ENCODE measurements around the gene RBCK1.
"Not testable (repeated sequence)": the region's sequence is repeated elsewhere in the genome, so short reads cannot be mapped to it uniquely, and the experiment has no call there.

The RBCK1 gene

GRCh38 chr20:375265-375889 lies 32.7 kb upstream of the RBCK1 start:
- no peak for FAIRE-seq
- DNase-seq (ENCODE audit: insufficient read length, low spot score), result no peak

GRCh38 chr20:376089-376488 lies 32.0 kb upstream of the RBCK1 start:
- FAIRE-seq (no peak), DNase-seq (ENCODE audit: insufficient read length, low spot score) (no peak)

- DNase-seq (ENCODE audit: insufficient read length, low spot score) (no peak), FAIRE-seq (no peak)
Observed at GRCh38 chr20:376750-377149, 31.3 kb upstream of the RBCK1 start.

GRCh38 chr20:377578-377977 lies 30.5 kb upstream of the RBCK1 start:
- FAIRE-seq; DNase-seq (ENCODE audit: insufficient read length, low spot score): not testable (repeated sequence)

- DNase-seq (ENCODE audit: insufficient read length, low spot score) (no peak), FAIRE-seq (no peak)
Observed at GRCh38 chr20:378961-379336, 29.1 kb upstream of the RBCK1 start.

GRCh38 chr20:380763-381580 lies 27.1 kb upstream of the RBCK1 start:
- FAIRE-seq (no peak), DNase-seq (ENCODE audit: insufficient read length, low spot score) (peak; percentile 70)

- DNase-seq (ENCODE audit: insufficient read length, low spot score) (peak; percentile 61), FAIRE-seq (no peak)
Observed at GRCh38 chr20:381581-382290, 26.4 kb upstream of the RBCK1 start.

- DNase-seq (ENCODE audit: insufficient read length, low spot score) (no peak), FAIRE-seq (no peak)
Observed at GRCh38 chr20:382291-383115, 25.6 kb upstream of the RBCK1 start.

GRCh38 chr20:383889-384288 lies 24.2 kb upstream of the RBCK1 start:
- DNase-seq (ENCODE audit: insufficient read length, low spot score) (no peak), FAIRE-seq (no peak)

GRCh38 chr20:384723-385122 lies 23.4 kb upstream of the RBCK1 start:
- FAIRE-seq, result no peak
- DNase-seq (ENCODE audit: insufficient read length, low spot score), result no peak

GRCh38 chr20:385448-385847 lies 22.7 kb upstream of the RBCK1 start:
- FAIRE-seq, result no peak
- no peak for DNase-seq (ENCODE audit: insufficient read length, low spot score)

GRCh38 chr20:386634-387033 lies 21.5 kb upstream of the RBCK1 start:
- DNase-seq (ENCODE audit: insufficient read length, low spot score); FAIRE-seq: not testable (repeated sequence)

GRCh38 chr20:387520-387919 lies 20.6 kb upstream of the RBCK1 start:
- no peak for DNase-seq (ENCODE audit: insufficient read length, low spot score)
- no peak for FAIRE-seq

- DNase-seq (ENCODE audit: insufficient read length, low spot score), result no peak
- no peak for FAIRE-seq
Observed at GRCh38 chr20:388034-388994, 19.8 kb upstream of the RBCK1 start.

- FAIRE-seq, result no peak
Observed at GRCh38 chr20:389220-389619, 18.9 kb upstream of the RBCK1 start.

GRCh38 chr20:391041-391711 lies 16.9 kb upstream of the RBCK1 start:
- no peak for DNase-seq (ENCODE audit: insufficient read length, low spot score)
- no peak for FAIRE-seq

More at GRCh38 chr20:389220-389619, 18.9 kb upstream of the RBCK1 start:
- DNase-seq (ENCODE audit: insufficient read length, low spot score), result no peak

GRCh38 chr20:393296-393695 lies 14.8 kb upstream of the RBCK1 start:
- FAIRE-seq; DNase-seq (ENCODE audit: insufficient read length, low spot score): not testable (repeated sequence)

GRCh38 chr20:396252-396618 lies 11.9 kb upstream of the RBCK1 start:
- FAIRE-seq, result no peak
- DNase-seq (ENCODE audit: insufficient read length, low spot score), result no peak

Measured in HTR-8/SVneo (cell line).